ENCODE measurements around the gene IFNA14. TPM values are rescaled to one million over a fixed set of nuclear protein-coding genes. Genes with fewer than 3 reads are reported as not detected.
"Not testable (repeated sequence)": the region's sequence is repeated elsewhere in the genome, so short reads cannot be mapped to it uniquely, and the experiment has no call there.

IFNA14 gene
- total and polyA plus RNA-seq, 8 donors, result not detected

DNA sequence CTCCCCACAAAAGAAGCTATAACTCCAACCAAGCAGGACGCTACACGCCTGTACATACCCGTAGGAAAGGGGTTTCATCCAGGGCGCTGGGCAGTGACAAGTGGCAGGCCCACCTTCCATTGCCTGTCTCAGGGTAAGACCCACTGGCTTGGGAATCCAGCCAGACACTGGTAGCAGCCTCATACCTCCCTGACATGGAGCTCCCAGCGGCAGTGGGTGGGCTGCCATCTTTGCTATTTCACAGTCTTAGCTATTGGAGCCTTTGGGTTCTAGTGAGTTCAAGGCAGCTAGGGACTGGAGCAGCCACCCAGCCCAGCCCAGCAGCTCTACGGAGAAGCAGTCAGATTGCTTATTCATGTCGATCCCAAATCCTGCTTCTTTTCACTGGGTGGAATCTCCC, 29.5 kb downstream of the IFNA14 start:
- WGBS, 2 donors, result 70 to 86% methylated on average over 7 of the region's 7 CpGs
- intact Hi-C loops (cut with DNase I), result no loop called here
- H3K36me3 ChIP-seq, result no peaks in the 10 kb centered on the region
- ATAC-seq (no peak), DNase-seq (peak in 1 of 6 donors; percentile 45), FAIRE-seq (no peak)
- H3K27me3 ChIP-seq, result no peaks in the 10 kb centered on the region
- H3K4me1 ChIP-seq, result no peaks in the 10 kb centered on the region
- H3K27ac ChIP-seq, result no peak overlapping the region
- no peak for TF ChIP-seq CTCF (IDR thresholded peaks at IDR 0.05)
- H3K4me3 ChIP-seq, result no peak overlapping the region
- H3K9me3 ChIP-seq, result no peaks in the 10 kb centered on the region

DNA sequence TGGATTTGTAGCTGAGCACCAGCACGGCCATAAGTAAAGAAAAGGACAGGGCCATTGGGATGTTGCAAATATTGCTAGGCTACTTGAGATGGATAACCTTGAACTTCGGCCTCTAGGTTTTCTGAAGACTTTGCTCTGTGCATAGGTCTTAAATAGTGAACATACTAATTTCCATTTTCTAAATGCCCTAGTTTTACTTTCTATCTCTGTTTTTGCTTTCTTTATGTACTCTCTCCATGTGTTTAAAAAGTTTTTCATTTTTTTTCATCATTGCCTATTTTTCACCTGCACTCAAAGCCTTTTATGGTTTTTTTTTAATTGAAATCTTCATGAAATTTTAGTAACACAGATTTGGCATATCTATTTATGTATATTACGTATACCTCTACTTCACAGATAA, 32.8 kb downstream of the IFNA14 start, which contains the start of gene IFNA10:
TSS of gene IFNA10 (minus strand) at position 101 of the 400 bp plus-strand sequence. CDS start at position 55, 46 bp downstream.
- peak; percentile 75 for FAIRE-seq
- 58 to 59% methylated on average over 3 of the region's 3 CpGs for WGBS, 2 donors

GRCh38 chr9:21205204-21205603, 34.6 kb downstream of the IFNA14 start:
- FAIRE-seq (no peak), DNase-seq (no peak), ATAC-seq (no peak)
- intact Hi-C loops (cut with DNase I), result no loop called here
- Histone ChIP-seq H3K9me3 (no peaks in the 10 kb centered on the region), H3K4me1 (no peaks in the 10 kb centered on the region), H3K27ac (no peak overlapping the region), H3K36me3 (no peaks in the 10 kb centered on the region), H3K4me3 (no peak overlapping the region), H3K27me3 (no peaks in the 10 kb centered on the region)
- TF ChIP-seq CTCF (IDR thresholded peaks at IDR 0.05), result no peak

More for the DNA sequence above, 32.8 kb downstream of the IFNA14 start, which contains the start of gene IFNA10:
- intact Hi-C loops (cut with DNase I); H3K27ac ChIP-seq; H3K27me3 ChIP-seq; ATAC-seq; H3K4me1 ChIP-seq; H3K4me3 ChIP-seq; H3K36me3 ChIP-seq; H3K9me3 ChIP-seq; DNase-seq: not testable (repeated sequence)

DNA sequence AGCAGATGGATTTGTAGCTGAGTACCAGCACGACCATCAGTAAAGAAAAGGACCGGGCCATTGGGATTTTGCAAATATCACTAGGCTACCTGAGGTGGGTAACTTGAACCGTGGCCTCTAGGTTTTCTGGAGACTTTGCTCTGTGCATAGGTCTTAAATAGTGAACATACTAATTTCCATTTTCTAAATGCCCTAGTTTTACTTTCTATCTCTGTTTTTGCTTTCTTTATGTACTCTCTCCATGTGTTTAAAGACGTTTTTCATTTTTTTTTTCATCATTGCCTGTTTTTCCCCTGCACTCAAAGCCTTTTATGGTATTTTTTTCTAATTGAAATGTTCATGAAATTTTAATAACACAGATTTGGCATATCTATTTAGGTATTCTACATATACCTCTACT, 37.7 kb downstream of the IFNA14 start, which contains the start of gene IFNA7:
TSS of gene IFNA7 (minus strand) at position 101 of the 400 bp plus-strand sequence. CDS start at position 61, 40 bp downstream.
- H3K36me3 ChIP-seq; ATAC-seq; H3K4me1 ChIP-seq; H3K27ac ChIP-seq; H3K27me3 ChIP-seq; FAIRE-seq; intact Hi-C loops (cut with DNase I); DNase-seq; H3K4me3 ChIP-seq; H3K9me3 ChIP-seq: not testable (repeated sequence)
- WGBS, 2 donors, result 42 to 51% methylated on average over 4 of the region's 4 CpGs

DNA sequence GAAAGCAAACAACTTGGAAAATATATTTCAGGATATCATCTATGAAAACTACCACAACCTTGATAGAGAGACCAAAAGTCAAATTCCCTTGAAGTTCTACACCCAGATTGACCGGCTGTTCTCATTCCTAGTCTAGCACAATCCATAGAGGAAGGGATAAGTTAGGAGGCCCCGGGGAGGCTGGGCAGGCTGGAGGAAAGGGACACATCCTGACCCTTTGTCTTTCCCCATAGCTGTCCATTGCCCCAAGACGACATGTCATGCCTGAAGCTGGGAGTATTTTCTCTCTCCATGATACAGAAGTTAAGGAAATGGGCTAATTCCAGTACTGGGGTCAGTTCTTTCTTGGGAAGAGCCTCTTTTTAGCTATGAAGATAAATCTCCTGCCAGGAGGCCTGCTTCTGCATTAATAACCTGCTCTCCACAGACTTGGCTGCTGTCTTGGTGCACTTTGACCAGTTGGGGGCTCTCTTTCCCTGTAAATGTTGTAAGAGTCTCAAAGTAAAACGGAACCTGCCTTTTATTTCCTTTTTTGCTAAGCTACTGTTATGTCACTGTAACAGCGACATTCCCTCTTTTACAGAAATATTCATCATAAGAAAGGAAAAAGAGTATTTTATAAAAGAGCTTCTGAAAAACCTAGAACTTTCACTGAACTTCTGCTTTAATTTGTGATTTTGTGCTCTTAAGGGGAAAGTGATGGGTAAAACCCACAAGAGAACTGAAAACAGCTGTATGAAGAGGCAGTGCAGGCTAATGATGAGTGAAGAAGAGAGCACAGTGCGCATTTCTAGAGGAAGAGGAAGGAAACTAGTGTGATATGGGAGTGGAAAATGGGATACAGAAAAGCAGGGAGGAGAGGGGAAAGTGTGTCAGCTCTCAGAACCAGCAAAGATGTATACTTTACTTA, 44.7 kb downstream of the IFNA14 start:
- H3K4me3 ChIP-seq; intact Hi-C loops (cut with DNase I); H3K27ac ChIP-seq; H3K27me3 ChIP-seq; FAIRE-seq; H3K4me1 ChIP-seq; H3K9me3 ChIP-seq; H3K36me3 ChIP-seq: not testable (repeated sequence)
- ATAC-seq (peak; percentile 60 to 93 (median 84)), DNase-seq (peak in 1 of 6 donors; percentile 23)
- peak in 2 of 4 donors; percentile 14 to 18 for TF ChIP-seq CTCF (IDR thresholded peaks at IDR 0.05)
- WGBS, 2 donors, result 32 to 43% methylated on average over 6 of the region's 6 CpGs

Other genes starting within 250 kb of the IFNA14 start
- gene HACD4, start 208.4 kb downstream of the IFNA14 start, total RNA-seq, result 1 to 10 TPM in 1 of 6 donors, under 1 TPM in 5; 0.09 to 1.7 (median 0.24) TPM
- gene HACD4, start 208.4 kb downstream of the IFNA14 start, polyA plus RNA-seq, result under 1 TPM; 0.23 to 0.33 TPM
- not detected for gene IFNB1, start 162.1 kb downstream of the IFNA14 start, total RNA-seq
- gene IFNB1, start 162.1 kb downstream of the IFNA14 start, polyA plus RNA-seq, result not detected
- not detected for gene IFNW1, start 98.2 kb downstream of the IFNA14 start, total RNA-seq
- not detected for gene IFNW1, start 98.2 kb downstream of the IFNA14 start, polyA plus RNA-seq
- gene IFNA21, start 73.3 kb downstream of the IFNA14 start, total RNA-seq, result not detected
- gene IFNA21, start 73.3 kb downstream of the IFNA14 start, polyA plus RNA-seq, result not detected
- gene IFNA4, start 52.4 kb downstream of the IFNA14 start, total RNA-seq, result not detected
- gene IFNA4, start 52.4 kb downstream of the IFNA14 start, polyA plus RNA-seq, result not detected
- not detected for gene IFNA7, start 37.8 kb downstream of the IFNA14 start, total RNA-seq
- not detected for gene IFNA7, start 37.8 kb downstream of the IFNA14 start, polyA plus RNA-seq
- not detected for gene IFNA10, start 32.9 kb downstream of the IFNA14 start, total RNA-seq
- not detected for gene IFNA10, start 32.9 kb downstream of the IFNA14 start, polyA plus RNA-seq
- not detected for gene IFNA16, start 22.7 kb downstream of the IFNA14 start, total RNA-seq
- gene IFNA16, start 22.7 kb downstream of the IFNA14 start, polyA plus RNA-seq, result not detected
- gene IFNA17, start 11.8 kb downstream of the IFNA14 start, total RNA-seq, result not detected
- not detected for gene IFNA17, start 11.8 kb downstream of the IFNA14 start, polyA plus RNA-seq
- not detected for gene IFNA5, start 65.3 kb upstream of the IFNA14 start, total RNA-seq
- not detected for gene IFNA5, start 65.3 kb upstream of the IFNA14 start, polyA plus RNA-seq
- 10 to 100 TPM in 2 of 6 donors, 1 to 10 TPM in 4; 5.4 to 14.8 (median 7.3) TPM for gene KLHL9, start 95.4 kb upstream of the IFNA14 start, total RNA-seq
- gene KLHL9, start 95.4 kb upstream of the IFNA14 start, polyA plus RNA-seq, result 1 to 10 TPM; 3.2 to 7.8 TPM
- gene IFNA6, start 110.9 kb upstream of the IFNA14 start, total RNA-seq, result not detected
- gene IFNA6, start 110.9 kb upstream of the IFNA14 start, polyA plus RNA-seq, result not detected
- gene IFNA13, start 128.1 kb upstream of the IFNA14 start, total RNA-seq, result not detected
- under 1 TPM in 1 of 2 donors, not detected in 1; 0.07 TPM for gene IFNA13, start 128.1 kb upstream of the IFNA14 start, polyA plus RNA-seq
- gene IFNA2, start 145.4 kb upstream of the IFNA14 start, total RNA-seq, result not detected
- gene IFNA2, start 145.4 kb upstream of the IFNA14 start, polyA plus RNA-seq, result not detected
- not detected for gene IFNA8, start 169.1 kb upstream of the IFNA14 start, total RNA-seq
- gene IFNA8, start 169.1 kb upstream of the IFNA14 start, polyA plus RNA-seq, result not detected
- gene IFNA1, start 200.4 kb upstream of the IFNA14 start, total RNA-seq, result not detected
- gene IFNA1, start 200.4 kb upstream of the IFNA14 start, polyA plus RNA-seq, result not detected
- gene IFNE, start 242.3 kb upstream of the IFNA14 start, total RNA-seq, result not detected
- under 1 TPM in 1 of 2 donors, not detected in 1; 0.12 TPM for gene IFNE, start 242.3 kb upstream of the IFNA14 start, polyA plus RNA-seq